Body of pancreas (tissue), 4 donors: ENCODE data around the gene PKP1. TPM values are rescaled to one million over a fixed set of nuclear protein-coding genes. Genes with fewer than 3 reads are reported as not detected.

Experiments
- ATAC-seq: fragments of 150-250 bp; one replicate; pipeline ENCODE4 v1.9.1; 2016
- DNase-seq, 4 donors: peaks; one replicate each; pipeline ENCODE4 v3.0.0-alpha.2; 2019
- H3K27ac ChIP-seq, 4 donors: fragments of 200-600 bp; sonication (generic); 1 replicate in 3 of 4; 2 replicates in 1 of 4; pipeline versions ENCODE4 v1.5.1 to v1.6.1; 2016 to 2019; ENCODE audit warnings: mild to moderate bottlenecking in 1 of 4, mixed read lengths in 1 of 4, moderate library complexity in 1 of 4
- H3K27me3 ChIP-seq, 2 donors: fragments of 200-600 bp; sonication (generic); one replicate each; pipeline ENCODE4 v1.6.0; 2016; ENCODE audit warnings: mild to moderate bottlenecking in 1 of 2
- H3K36me3 ChIP-seq, 2 donors: fragments of 200-600 bp; sonication (generic); replicated peaks in 1 of 2; 2 replicates each; pipeline ENCODE4 v1.5.1; 2016; ENCODE audit warnings: low read depth in 2 of 2; ENCODE audit not compliant: insufficient read depth in 1 of 2
- H3K4me1 ChIP-seq: fragments of 200-600 bp; sonication (generic); one replicate; pipeline ENCODE4 v1.6.0; 2016
- H3K4me3 ChIP-seq, 2 donors: fragments of 200-600 bp; sonication (generic); 1 replicate in 1 of 2; 2 replicates in 1 of 2; pipeline ENCODE4 v1.5.1; 2016 to 2019
- H3K9me3 ChIP-seq, 3 donors: fragments of 200-600 bp; sonication (generic); 1 replicate in 2 of 3; 2 replicates in 1 of 3; pipeline ENCODE4 v1.5.1; 2016
- CTCF ChIP-seq, 7 experiments: fragments of 450-650 bp in 4 of 7; fragments of 200-600 bp in 3 of 7; sonication (generic) in 3 of 7; IDR thresholded peaks; one replicate each; pipeline ENCODE4 v1.5.1; 2016 to 2019; ENCODE audit warnings: antibody characterized with exemption in 7 of 7
- POLR2A ChIP-seq, 3 donors: fragments of 450-650 bp; IDR thresholded peaks; one replicate each; pipeline ENCODE4 v1.6.1; 2016; ENCODE audit warnings: antibody characterized with exemption in 3 of 3, mild to moderate bottlenecking in 2 of 3
- WGBS, 2 donors: methylation state at CpG; one replicate each; pipeline ENCODE4 v1.1.5; 2017; 5-methylcytosine and 5-hydroxymethylcytosine counted together
- intact Hi-C: fragments of 100-400 bp; cut with DNase I; formaldehyde crosslinking; loops from one replicate; pipeline ENCODE4 v1.15.1; 2023
- total RNA-seq, 2 donors: library from RNA; depleted of rRNA; stranded (reverse); fragments of >200 nt; gene quantifications; one replicate each; pipeline ENCODE4 v1.1.0, GENCODE V29; 2016

Gene PKP1
- total RNA-seq, 2 donors from 2014 or later = 0.33 TPM; not detected in 1

- no peak overlapping the region for H3K4me3 ChIP-seq
- DNase-seq = no peak
Observed at GRCh38 chr1:201320168-201320788, 37.0 kb downstream of the PKP1 start.

DNA sequence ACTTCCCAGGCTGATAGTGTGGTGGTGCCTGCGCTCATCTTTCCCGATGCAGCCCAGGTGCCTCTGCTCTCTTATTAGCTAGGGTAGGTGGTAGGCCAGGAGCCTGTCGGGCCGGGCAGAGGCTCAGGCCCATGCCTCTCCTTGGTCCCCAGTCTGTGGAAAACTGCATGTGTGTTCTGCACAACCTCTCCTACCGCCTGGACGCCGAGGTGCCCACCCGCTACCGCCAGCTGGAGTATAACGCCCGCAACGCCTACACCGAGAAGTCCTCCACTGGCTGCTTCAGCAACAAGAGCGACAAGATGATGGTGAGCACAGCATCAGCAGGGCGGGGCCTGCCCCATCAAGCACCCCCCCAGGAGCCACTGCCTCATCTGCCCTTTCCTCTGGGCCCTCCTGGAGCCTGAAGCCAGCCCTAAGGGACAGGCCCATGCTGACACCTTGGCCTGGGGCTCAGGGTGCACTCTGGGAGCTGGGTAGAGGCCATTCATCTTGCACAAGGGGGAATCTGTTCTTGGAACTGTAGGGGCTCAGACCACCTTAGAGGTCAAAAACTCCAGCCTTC is 38.6 kb downstream of the PKP1 start:
- H3K27ac ChIP-seq = no peak overlapping the region
- no peak for DNase-seq
- H3K9me3 ChIP-seq = no peaks in the 10 kb centered on the region
- 86 to 87% methylated on average over 15 of the region's 15 CpGs for WGBS, 2 donors
- H3K27me3 ChIP-seq = no peaks in the 10 kb centered on the region
- intact Hi-C loops = no loop called here
- no peaks in the 10 kb centered on the region for H3K4me1 ChIP-seq
- no peak overlapping the region for H3K4me3 ChIP-seq
- ATAC-seq = no peak
- no peaks in the 10 kb centered on the region for H3K36me3 ChIP-seq
- TF ChIP-seq CTCF (IDR thresholded peaks at IDR 0.05) (no peak), POLR2A (IDR thresholded peaks at IDR 0.05) (no peak)

More at GRCh38 chr1:201320168-201320788, 37.0 kb downstream of the PKP1 start:
- intact Hi-C loops = no loop called here
- Histone ChIP-seq H3K4me1 (no peaks in the 10 kb centered on the region), H3K9me3 (no peaks in the 10 kb centered on the region), H3K27me3 (no peaks in the 10 kb centered on the region), H3K36me3 (no peaks in the 10 kb centered on the region), H3K27ac (no peak overlapping the region)
- 74 to 82% methylated on average over 12 of the region's 12 CpGs for WGBS, 2 donors
- TF ChIP-seq CTCF (IDR thresholded peaks at IDR 0.05) (no peak), POLR2A (IDR thresholded peaks at IDR 0.05) (no peak)
- no peak for ATAC-seq

DNA sequence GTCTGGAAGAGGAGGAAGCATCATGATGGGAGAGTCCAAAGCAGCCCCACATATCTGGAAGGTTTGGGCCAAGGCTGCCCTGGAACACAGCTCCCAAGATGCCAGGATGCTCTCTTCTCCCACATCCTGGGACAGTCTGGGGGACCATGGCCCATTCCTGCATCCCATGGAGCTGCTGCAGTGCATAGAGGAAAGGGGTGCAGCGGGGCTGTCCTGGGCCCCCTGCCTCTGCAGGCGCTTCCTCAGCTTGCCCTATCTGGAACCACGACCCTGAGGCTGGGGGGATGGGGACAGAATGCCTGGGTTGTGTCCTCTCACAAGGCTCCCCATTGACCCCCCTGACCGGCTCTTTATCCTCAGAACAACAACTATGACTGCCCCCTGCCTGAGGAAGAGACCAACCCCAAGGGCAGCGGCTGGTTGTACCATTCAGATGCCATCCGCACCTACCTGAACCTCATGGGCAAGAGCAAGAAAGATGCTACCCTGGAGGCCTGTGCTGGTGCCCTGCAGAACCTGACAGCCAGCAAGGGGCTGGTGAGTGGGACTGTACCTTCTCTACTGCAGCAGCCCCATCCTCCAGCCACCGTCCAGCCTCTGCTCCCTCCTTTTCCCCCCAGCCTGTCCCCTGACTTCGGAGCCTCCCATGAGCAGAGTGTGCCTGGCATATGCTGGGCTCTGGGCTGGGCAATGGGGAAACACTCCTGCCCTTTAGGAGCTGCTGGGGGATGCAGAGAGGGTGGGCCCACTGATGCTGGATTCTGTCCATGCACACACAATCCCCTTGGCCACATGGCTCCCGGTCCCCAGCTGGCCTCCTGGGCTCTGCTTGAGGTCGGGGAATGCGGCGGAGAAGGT is 39.6 kb downstream of the PKP1 start:
- TF ChIP-seq CTCF (IDR thresholded peaks at IDR 0.05) = no peak
- no peak for TF ChIP-seq POLR2A (IDR thresholded peaks at IDR 0.05)
- intact Hi-C loops = no loop called here
- Histone ChIP-seq H3K36me3 (no peaks in the 10 kb centered on the region), H3K9me3 (no peaks in the 10 kb centered on the region), H3K27me3 (no peaks in the 10 kb centered on the region), H3K4me1 (no peaks in the 10 kb centered on the region), H3K27ac (no peak overlapping the region), H3K4me3 (no peak overlapping the region)
- ATAC-seq = no peak
- WGBS, 2 donors = 85% methylated on average over 9 to 12 of the region's 12 CpGs
- DNase-seq = no peak

DNA sequence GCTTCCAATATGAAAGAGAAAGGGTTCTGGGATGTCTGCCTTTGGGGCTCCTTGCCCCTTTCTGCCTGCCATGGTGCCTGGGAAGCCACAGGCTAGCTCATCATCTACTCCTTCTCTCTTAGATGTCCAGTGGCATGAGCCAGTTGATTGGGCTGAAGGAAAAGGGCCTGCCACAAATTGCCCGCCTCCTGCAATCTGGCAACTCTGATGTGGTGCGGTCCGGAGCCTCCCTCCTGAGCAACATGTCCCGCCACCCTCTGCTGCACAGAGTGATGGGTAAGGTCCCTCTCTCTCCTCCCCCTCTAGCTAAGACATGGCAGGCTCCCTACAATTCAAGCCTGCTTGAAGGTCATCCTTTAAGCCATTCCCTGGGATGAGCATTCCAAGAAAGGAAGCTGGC is 41.0 kb downstream of the PKP1 start:
- no peak for TF ChIP-seq POLR2A (IDR thresholded peaks at IDR 0.05)
- no peak for TF ChIP-seq CTCF (IDR thresholded peaks at IDR 0.05)
- 90 to 98% methylated on average over 2 to 4 of the region's 4 CpGs for WGBS, 2 donors

More for the DNA sequence above, 41.0 kb downstream of the PKP1 start:
- Histone ChIP-seq H3K27me3 (no peaks in the 10 kb centered on the region), H3K4me1 (no peaks in the 10 kb centered on the region), H3K27ac (no peak overlapping the region), H3K36me3 (no peaks in the 10 kb centered on the region), H3K4me3 (no peak overlapping the region), H3K9me3 (no peaks in the 10 kb centered on the region)
- ATAC-seq = no peak
- intact Hi-C loops = no loop called here
- DNase-seq = no peak
